C4-2B (cell line): ENCODE results near the gene ZCCHC4.

ENCODE experiments used
- CTCF ChIP-seq: fragments of 450-650 bp; conservative IDR thresholded peaks from 2 replicates; pipeline ENCODE4 v1.5.1; 2017; ENCODE audit warnings: mild to moderate bottlenecking
- ZFX ChIP-seq: fragments of 450-650 bp; IDR thresholded peaks from 2 replicates; pipeline ENCODE4 v1.6.1; 2017

GRCh38 chr4:25350561-25350960, 38.0 kb downstream of the ZCCHC4 start:
- TF ChIP-seq CTCF (no peak), ZFX (no peak)
